Stimulated activated CD4-positive, alpha-beta T cell treated with anti-CD3 and anti-CD28 coated beads, Interleukin-15, amount 100 ng/mL, for 24 hours (primary cell): ENCODE measurements around the gene MATN1.
A peak's percentile ranks its signal among the peaks of the same experiment; 100 is the strongest.

Experiments
- DNase-seq: peaks from one replicate; pipeline ENCODE4 v3.0.0-alpha.2; 2020

MATN1 gene

DNA sequence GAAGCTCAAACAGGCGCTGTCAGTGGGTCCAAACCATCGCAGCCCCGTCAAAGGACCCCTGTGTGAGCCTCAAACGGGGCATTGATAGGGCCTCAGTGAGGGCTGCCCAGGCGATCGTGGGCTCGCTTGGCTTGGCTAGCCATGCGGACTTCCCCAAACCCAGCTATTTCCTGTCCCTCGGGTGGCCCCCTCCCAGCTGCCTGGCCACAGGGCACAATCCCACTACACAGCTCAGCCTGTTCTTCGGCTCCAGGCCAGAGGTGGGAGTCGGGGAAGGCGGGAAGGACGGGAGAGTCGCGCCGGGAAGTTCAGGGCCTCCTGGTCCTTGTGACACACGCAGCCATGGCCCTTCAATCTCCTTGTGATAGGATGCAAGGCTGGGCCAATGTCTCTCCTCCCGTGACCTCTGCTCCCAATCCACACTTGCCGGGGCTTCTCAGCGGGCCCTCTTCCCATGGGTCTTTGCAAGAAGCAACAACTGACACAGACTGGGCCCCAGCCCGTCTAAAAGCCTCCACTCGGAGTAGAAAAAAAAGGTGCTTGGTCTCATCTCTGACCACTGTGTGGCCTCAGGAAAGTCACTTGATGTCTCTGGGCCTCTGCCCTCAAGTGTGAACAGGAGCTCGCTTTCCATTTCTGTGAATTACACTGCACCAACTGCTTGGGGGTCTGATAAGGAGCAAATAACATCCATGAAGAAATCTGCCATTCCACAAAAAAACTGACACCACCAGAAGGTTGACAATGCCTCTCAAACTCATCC lies 7.1 kb upstream of the MATN1 start:
- no peak for DNase-seq

DNA sequence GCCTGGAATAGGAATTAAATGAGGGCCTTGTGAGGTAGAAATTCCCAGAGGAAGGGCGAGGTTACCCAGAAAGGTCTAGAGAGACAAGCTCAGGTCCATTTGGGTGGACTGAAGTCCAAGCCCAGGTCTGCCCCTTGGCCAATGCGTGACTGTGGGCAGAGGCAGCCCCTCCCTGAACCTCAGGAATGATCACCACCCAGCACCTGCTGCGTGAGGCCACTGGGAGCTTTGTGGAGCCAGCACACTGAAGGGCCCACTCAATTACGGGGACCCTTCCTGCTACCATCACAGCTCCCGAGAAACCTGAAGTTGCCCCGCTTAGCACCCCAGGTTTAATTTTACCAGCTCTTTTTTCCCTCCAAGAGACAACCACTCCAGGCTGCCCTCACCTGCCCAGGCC lies 6.5 kb upstream of the MATN1 start:
- no peak for DNase-seq

DNA sequence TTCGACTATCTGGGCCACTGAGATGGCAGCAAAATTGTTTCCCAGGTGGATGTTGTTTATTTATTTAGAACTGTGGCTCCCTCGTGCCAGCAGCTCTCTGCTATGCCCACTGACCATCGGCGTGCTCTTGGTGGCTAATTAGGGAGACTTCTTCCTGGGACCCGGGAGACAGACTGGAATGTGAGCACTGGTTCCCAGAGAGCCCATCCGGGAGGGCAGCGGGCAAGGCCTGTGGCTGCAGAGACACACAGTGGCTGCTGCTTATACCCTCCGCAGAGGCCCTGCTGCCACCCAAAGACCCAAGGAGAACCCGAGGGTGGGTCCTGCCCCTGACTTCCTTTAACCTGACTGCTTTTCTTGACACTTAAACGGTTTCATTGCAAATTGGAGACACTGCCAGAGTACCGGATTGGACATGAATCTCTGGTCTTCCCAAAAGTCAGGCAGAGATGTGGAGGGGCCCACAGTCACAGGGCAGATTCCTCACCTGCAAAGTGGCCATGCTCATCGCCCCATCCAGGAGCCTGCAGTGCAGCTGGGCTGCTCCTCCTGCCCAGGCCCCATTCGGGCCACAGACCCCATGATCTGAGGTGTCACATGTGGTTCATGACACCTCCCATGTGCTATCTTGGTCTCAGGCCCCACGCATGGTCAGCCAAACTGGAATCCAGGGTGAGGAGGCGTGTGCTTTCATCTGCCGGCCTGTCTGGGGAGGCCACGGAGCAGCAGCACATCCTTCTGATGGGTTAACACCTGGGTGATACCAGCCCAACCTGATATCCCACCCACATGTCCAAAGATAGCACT lies 5.7 kb upstream of the MATN1 start:
- no peak for DNase-seq

DNA sequence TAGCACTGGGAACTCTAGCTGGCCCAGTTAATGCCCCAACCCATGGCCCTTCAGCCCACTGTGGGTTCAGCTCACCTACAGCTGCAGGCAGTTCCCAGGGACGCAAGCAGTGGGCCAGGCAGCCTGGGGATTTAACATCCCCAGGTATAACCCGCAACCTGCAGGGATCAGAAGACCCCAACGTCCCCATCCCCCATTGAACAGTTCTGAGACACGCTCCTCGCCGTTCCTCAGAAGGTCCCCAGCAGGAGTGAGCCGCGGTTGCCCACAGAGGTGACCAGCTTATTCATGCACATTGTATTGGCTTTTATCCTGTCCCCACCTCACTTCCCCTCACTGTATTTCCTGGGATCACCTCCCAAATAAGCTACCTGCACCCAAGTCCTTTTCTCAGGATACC lies 5.0 kb upstream of the MATN1 start:
- no peak for DNase-seq

DNA sequence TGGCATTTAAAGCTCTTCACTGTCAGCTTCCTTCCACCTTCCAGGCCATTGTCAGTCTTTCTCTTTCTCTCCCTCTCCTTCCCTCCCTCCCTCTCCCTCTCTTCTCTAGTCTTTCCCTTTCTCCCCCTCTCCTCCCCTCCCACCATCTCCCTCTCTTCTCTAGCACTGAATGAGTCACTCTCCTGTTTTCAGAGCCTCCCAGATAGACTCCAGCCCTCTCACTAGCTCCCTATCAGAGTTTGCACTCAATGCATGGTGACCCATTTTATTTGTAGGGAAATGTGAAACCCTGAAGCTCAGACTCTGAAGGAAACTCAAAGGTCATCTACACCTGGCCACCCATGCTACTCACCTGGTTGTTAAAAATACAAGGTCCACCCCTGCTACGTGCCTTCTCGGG lies 4.4 kb upstream of the MATN1 start:
- no peak for DNase-seq

DNA sequence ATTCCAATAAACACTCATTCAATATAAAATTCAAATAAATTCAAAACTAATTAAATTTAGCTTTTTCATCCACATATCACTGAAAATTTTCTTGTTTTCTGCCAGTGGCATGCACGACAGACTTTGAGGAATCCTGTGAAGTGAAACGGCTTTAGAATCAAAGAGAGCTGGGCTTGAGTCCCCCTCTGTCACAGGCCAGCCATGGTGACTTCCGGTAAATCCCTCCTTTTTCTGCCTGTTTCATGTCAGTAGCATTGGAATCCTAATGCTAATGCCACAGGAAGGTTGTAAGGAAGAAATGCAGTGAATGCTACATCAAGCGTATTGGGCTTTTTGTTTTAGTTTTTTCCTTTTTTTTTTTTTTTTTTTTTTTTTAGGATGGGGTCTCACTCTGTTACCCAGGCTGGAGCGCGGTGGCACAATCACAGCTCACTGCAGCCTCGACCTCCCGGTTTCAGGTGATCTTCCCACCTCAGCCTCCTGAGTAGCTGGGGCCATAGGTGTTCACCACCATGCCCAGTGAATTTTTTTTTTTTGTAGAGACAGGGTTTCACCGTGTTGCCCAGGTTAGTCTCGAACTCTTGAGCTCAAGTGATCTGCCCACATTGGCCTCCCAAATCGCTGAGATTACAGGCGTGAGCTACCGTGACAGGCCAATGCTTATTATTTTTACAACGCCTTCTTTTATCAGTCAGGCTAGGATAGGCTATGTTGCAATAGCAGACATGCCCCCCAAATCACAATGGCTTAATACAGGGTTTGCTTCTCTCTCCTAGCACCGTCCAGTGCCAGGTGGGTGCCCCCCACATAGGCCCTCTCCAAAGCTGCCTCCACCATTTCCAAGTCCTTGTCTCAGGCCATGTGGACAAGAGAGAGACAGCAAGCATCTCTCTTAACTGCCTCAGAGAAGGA lies 3.6 kb upstream of the MATN1 start:
- DNase-seq = no peak

DNA sequence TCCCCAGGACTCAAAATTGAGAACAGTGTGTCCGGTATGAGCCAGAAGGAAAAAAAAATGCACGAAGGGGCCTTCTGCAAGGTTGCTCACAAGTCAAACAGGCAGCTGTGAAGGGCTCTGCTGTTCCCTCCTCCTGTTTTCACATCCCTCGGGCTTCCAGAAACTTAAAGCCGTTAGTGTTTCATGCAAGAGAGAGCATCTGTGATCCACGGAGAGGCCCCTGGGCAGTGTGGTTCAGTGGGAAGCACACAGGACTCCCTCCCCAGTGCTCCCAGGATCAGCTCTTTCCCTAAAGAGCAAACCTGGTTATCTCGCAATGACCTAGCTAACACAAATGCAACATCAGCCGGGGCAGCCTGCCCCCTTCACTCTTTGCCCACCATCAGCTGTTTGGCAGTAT lies 2.9 kb upstream of the MATN1 start:
- no peak for DNase-seq

DNA sequence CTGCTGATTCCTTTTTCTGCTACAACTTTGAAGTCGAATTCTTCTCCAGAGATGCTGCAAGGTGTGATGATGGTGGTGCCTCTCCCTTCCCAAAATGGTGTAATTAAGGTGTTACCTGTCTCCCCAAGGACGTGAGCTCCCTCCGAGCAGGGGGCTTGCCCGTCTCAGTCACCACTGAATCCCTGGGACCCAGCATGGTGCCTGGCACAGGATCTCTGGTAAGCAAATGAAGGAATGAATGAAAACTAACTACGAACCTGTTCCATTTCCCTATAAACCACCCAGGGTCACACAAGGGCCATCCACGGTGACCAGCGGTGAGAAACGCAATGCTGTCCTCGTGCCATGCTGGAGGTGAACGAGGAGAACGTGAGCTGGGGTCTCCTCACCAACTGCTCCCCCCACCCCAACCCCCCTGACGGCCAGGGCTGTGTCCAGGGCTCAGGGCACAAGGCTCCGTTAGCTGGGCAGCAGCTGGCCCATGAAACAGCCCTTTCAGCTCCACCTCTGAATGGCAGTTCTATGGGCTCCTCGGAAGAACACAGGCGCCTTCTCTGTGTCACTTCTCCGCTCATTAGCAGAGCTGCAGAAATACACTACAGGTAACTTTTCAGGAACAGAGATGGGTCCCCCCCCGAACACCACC lies 2.2 kb upstream of the MATN1 start:
- DNase-seq = no peak

DNA sequence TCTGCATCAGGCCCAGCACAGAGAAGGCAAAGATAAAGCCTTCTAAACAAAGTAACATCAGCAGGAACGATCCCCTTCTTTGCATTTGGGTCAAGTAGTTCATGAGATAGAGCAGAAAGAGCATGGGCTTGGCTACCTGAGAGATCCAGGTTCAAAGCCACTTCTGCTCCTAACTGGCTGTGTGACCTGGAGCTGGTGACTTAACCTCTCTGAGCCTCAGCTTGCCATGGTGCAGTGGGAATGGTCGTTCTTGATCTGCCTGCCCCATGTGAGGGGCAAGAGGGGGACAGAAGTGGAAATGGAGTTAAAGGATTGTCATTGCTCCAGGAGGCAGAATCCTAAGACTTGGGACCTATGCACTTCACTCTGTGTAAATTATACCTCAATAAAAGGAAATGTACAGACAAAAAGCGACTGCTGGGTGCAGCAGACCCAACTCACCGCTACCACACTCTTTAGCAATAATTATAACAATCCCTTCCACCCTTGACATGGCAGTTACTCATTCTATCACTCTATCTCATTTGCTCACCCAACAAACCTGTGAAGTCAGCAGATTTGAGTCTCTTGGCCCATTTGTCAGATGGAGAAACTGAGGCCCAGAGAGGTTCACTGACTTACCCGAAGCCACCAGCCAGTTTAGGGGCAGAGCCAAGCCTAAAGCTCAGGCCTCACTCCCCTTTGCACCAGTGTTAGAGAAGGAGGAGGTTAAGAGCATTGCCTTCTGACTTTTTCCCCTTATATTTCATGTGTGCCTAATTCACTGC lies 1.5 kb upstream of the MATN1 start:
- no peak for DNase-seq

DNA sequence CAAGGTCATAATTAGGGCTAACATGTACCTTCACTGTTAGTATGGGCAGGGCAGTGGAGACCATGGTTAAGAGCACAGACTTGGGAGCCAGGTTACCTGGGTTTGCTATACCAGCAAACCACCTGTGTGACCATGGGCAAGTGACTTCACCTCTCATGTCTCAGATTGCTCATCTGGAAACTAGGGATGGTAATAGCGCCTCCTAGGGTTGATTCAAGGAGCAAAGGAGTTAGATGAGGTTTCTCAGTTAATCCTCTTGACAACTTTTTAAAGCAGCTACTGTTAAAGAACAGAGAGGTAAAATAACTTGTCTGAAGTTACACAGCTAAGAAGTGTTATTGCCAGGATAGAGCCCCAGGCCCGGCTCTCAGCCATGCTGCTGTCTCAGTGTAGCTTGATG lies 790 bp upstream of the MATN1 start:
- no peak for DNase-seq

DNA sequence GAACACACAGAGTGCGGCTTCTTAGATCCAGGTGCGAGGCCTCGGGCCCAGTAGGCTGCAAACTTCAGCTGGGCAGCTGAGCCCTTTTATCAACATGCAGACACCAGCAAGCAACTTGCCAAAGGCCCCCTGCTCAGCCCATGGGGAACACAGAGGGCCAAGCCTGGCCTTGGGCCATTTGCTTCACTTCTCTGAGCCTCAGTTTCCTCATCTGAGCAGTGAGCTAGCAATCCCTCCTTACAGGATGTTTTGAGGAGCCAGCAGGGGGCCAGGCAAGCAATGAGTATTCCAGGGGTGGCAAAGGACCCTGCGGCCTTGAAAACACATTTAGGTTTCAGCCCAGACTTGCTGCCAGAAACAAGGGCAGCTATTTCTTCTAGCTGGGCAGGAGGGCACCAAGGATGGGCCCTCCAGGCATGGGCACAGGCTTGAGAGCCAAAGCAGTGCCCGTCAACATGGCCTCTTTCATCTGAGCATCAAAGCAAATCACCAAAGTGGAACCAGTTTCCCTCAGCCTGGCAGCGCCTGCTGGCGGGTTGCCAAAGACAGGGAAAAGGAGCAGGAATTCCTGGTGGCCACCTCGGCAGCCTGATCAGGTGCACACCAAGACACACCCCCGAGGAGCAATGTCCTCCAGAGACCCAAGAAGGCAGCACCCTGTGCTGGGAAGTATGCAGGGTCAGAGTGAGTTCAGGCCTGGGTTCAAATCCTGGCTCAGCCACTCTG lies 1.4 kb downstream of the MATN1 start:
- no peak for DNase-seq

DNA sequence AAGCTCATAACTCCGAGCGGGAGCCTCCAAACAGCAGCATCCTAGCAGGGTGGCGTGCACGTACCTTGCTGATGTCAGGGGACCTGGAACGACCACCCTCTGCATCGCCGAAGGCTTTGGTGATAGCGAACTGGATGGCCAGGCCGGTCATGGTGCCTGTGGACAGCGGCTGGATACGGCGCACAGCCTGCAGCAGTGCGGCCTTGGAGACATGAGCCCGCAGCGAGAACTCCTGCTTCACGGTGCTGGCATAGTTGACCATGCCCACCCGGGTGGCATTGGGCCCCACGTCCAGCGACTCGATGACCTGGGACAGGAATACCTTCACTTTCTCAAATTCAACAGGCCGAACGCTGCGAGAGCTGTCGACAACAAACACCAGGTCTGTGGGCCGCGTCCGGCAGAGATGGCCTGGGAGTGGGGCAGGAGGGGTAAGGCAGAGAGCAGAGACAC lies 2.0 kb downstream of the MATN1 start:
- no peak for DNase-seq

DNA sequence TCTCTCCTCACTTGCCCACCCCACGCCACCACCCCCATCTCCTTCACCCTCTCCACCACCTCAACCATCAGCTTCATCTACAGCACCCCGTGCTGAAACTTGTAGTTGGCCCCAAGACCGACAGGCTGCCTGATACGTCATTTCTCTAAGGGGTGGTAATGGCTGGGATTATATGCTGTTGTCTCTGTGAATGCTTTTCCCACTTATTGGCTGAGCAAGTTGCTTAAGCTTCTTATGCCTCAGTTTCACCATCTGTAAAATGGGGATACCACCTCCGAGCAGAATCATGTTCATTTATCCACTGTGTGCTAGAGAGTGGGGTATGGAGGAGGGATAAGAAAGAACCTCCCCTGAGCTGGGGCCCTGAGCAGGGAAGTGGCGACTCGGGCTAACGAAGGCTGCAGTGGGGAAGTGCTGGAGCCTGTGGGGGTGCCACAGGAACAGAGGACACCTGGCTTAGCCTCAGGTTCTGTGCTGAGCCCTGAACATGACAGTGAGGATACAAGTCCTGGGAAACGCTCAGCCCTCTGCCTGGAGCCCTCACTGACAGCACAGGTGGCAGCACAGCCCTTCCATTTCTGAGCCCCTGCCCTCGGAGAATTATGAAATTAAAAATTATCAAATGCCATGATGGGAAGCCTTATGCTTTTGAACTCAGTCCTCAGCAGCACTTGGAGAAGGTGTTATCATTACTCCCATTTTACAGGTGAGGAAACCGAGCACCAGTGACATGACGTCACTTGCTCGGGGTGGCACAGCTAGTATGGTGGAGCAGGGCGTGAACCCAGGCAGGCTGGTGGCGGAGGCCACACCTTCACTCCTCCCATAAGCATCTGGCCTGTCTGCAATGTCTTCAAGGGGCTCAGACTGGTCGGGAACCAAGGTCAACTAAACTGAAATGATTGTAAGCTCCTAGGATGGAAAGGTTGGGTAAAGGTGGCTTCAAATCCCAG lies 2.8 kb downstream of the MATN1 start:
- no peak for DNase-seq

DNA sequence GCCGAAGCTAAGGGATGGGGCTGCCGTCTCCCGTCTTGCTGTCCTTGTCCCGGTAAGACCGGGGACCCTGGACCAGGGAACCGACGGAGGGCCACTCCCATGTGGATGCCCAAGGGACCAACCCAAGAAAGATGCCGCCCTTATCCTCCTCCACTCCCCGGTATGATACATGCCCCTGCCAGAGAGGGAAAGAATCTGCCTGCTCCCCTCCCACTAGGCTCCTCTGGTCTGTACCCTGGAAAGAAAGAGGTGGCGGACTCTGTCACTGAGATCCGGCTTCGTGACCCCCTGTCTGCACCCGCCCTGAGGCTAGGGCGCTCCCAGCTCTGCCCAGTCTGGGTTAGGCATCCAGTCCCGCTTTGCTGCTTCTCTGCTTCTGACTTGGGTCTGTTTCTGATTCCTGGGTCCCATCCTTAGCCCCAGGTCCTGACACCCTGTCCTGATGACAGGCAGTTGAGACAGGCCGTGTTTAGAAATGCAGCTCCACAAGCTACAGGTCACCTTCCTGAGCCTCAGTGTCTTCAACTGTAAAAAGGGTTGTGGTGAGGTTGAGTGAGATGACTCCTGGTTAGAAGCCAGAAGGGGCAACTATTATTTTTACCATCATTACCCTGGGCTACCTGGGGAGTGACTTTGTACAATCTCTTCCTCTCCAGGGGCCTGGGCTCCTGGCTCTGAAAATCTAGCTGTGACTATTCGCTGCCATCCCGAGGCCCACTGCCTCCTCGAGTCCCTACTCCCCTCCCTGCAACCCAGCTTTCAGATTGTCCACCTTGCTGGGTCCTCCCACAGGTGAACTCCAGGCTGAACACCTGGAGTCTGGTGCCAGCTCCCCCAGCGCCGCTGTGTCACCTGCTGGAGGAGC lies 3.7 kb downstream of the MATN1 start:
- DNase-seq = no peak

DNA sequence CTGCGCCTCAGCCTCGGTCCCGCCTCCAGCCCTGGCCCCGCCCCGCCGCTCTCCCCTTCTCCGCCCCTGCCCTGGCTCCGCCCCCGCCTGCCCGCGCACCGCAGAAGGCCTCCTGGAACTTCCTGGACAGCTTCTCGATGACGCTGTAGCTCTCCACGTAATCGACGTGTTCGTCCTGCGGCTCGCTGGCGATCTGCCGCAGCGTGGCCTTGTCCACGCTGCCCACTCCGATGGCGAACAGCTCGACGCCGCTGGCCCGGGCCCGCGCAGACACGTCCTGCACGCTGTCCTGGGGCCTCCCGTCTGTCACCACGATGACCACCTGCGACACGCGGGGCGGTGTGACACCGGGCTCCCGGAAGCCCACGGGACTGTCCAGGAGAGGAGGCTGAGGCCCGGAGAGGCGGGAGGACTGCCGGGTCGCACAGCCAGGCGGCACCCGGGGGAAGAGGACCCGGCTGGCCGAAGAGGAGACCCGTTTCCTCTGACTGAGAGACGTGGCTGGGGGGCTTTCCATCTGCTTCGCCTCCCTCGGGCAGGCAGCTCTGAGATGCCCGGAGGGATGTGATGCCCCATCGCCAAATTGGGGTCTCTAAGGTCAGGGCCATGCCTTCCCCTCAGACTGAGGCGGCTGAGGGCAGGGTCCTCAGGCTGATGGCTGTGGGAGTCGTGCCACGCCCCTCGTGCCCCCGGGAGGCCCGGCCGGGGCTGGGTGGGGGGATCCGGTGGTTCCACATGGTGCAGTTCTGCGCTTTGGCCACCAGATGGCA lies 4.6 kb downstream of the MATN1 start:
- peak; percentile 87 for DNase-seq

DNA sequence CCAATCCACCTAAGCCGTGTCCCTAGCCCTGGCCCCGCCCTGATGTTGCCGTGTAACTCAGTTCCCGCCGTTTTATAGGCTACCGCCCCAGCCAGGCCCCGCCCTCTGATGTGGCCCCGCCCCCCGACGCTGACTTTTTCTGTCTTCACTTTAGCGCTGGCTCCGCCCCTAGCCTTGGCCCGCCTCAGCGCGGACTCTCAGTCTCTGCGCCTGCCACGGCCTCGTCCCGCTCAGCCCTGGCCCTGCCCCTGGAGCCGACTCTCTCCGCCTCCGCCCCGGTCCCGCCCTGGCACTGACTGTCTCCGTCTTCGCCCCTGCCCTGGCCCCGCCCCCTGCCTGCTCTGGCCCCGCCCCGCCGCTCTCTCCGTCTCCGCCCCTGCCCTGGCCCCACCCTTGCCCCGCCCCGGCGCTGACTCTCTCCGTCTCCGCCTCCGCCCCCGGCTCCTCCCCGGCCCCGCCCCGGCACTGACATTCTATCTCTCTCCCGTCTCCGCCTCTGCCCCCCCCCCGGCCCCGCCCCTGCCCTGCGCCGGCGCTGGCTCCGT lies 5.2 kb downstream of the MATN1 start:
- peak; percentile 99 for DNase-seq

DNA sequence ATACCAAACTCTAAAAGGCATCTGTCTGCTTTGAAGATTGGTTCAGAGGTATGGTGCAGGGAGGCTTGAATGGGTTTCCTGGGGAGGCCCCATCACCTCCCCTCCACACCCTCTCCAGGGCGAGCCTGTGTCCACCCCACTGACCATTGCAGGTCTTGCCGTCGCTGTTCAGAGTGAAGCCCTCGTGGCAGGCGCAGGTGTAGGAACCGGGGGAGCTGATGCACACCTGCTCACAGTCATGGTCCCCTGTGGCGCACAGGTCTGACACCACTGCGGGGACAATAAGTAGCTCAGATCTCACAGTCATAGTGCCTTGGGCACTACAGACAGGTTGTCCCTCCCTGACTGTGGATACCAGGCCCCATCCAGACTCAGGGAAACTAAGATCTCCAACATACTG lies 6.7 kb downstream of the MATN1 start:
- DNase-seq = no peak

DNA sequence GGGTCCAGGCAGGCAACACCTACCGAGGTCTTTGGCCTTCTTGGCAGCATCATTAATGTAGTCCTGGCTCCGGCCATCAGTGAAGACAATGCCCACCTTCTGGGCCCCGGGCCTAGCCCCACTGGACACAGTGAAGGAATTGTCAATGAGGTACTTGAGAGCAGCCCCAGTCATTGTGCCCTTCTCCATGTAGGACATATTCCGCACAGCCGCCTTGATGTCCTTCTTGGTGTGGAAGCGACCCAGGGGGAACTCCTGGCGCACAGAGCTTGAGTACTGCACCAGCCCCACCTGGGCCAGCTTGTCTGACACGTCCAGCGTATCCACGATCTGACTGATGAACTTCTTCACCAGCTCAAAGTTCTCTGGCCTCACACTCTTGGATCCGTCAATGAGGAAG lies 7.5 kb downstream of the MATN1 start:
- DNase-seq = no peak
